ENCODE results near the gene RXRA. TPM values are rescaled to one million over a fixed set of nuclear protein-coding genes. Genes with fewer than 3 reads are reported as not detected.

Gene RXRA
- total RNA-seq, 4 donors from 2014 or later = 41.8 to 83.1 (median 50.4) TPM

GRCh38 chr9:134319306-134320125 is 6.7 kb upstream of the RXRA start:
- Histone ChIP-seq H3K36me3 (no peaks in the 10 kb centered on the region), H3K4me3 (no peak overlapping the region), H3K9me3 (no peaks in the 10 kb centered on the region), H3K27me3 (peaks cover 0 to 4% (median 0%) of the 10 kb centered on the region in 4 donors), H3K4me1 (peaks cover 9 to 41% (median 17%) of the 10 kb centered on the region in 3 donors), H3K27ac (no peak overlapping the region)
- DNase-seq = no peak
- 71 to 83% methylated on average over 4 to 5 of the region's 24 CpGs for WGBS, 2 donors
- TF ChIP-seq POLR2A (IDR thresholded peaks at IDR 0.05) (no peak), CTCF (IDR thresholded peaks at IDR 0.05) (no peak)
- intact Hi-C loops (cut with DNase I) = loop anchor here (10.0 kb wide), 1 partner anchor 95 kb away; no protein-coding TSS in a partner anchor

GRCh38 chr9:134320126-134320867 is 6.0 kb upstream of the RXRA start:
- H3K36me3 ChIP-seq = no peaks in the 10 kb centered on the region

GRCh38 chr9:134320868-134321471 is 5.3 kb upstream of the RXRA start:
- no peak for DNase-seq
- no peaks in the 10 kb centered on the region for H3K9me3 ChIP-seq
- TF ChIP-seq CTCF (IDR thresholded peaks at IDR 0.05) = no peak
- TF ChIP-seq POLR2A (IDR thresholded peaks at IDR 0.05) = no peak
- no peak overlapping the region for H3K27ac ChIP-seq
- H3K4me1 ChIP-seq = peaks cover 15 to 54% (median 23%) of the 10 kb centered on the region in 3 donors
- H3K36me3 ChIP-seq = no peaks in the 10 kb centered on the region
- 57 to 69% methylated on average over 17 to 19 of the region's 22 CpGs for WGBS, 2 donors
- intact Hi-C loops (cut with DNase I) = loop anchor here (10.0 kb wide), 1 partner anchor 94 kb away; no protein-coding TSS in a partner anchor
- peaks cover 0 to 4% (median 0%) of the 10 kb centered on the region in 4 donors for H3K27me3 ChIP-seq
- no peak overlapping the region for H3K4me3 ChIP-seq

More at GRCh38 chr9:134320126-134320867, 6.0 kb upstream of the RXRA start:
- TF ChIP-seq POLR2A (IDR thresholded peaks at IDR 0.05) (no peak), CTCF (IDR thresholded peaks at IDR 0.05) (no peak)
- no peaks in the 10 kb centered on the region for H3K9me3 ChIP-seq
- DNase-seq = no peak
- peaks cover 15 to 48% (median 23%) of the 10 kb centered on the region in 3 donors for H3K4me1 ChIP-seq
- 62 to 86% methylated on average over 12 to 13 of the region's 22 CpGs for WGBS, 2 donors
- peaks cover 0 to 4% (median 0%) of the 10 kb centered on the region in 4 donors for H3K27me3 ChIP-seq
- no peak overlapping the region for H3K27ac ChIP-seq
- H3K4me3 ChIP-seq = no peak overlapping the region
- intact Hi-C loops (cut with DNase I) = loop anchor here (10.0 kb wide), 1 partner anchor 95 kb away; no protein-coding TSS in a partner anchor

GRCh38 chr9:134321531-134321930 is 4.7 kb upstream of the RXRA start:
- Histone ChIP-seq H3K27ac (no peak overlapping the region), H3K4me1 (peaks cover 12 to 48% (median 20%) of the 10 kb centered on the region in 3 donors), H3K27me3 (peaks cover 0 to 4% (median 0%) of the 10 kb centered on the region in 4 donors), H3K36me3 (no peaks in the 10 kb centered on the region), H3K4me3 (no peak overlapping the region), H3K9me3 (no peaks in the 10 kb centered on the region)
- intact Hi-C loops (cut with DNase I) = loop anchor here (10.0 kb wide), 1 partner anchor 93 kb away; no protein-coding TSS in a partner anchor
- TF ChIP-seq POLR2A (IDR thresholded peaks at IDR 0.05) (no peak), CTCF (IDR thresholded peaks at IDR 0.05) (no peak)
- WGBS, 2 donors = 61 to 68% methylated on average over 9 to 10 of the region's 10 CpGs
- DNase-seq = no peak
